WTC11 (cell line): Measurements from ENCODE around the gene ATP13A5. TPM values are rescaled to one million over a fixed set of nuclear protein-coding genes. Genes with fewer than 3 reads are reported as not detected.

ENCODE experiments used
- ATAC-seq: fragments of 200-7000 bp; cut with Tn5 transposase; 2 replicates; pipeline ENCODE4 v1.10.0; 2021; ENCODE audit warnings: mild to moderate bottlenecking, moderate library complexity
- CTCF ChIA-PET: fragments of 300-600 bp; sonication (Branson Sonifier 250); formaldehyde crosslinking; loops from one replicate; lab custom pipeline; 2021; ENCODE audit warnings: antibody characterized with exemption; lab: Charles Lee
- POLR2A ChIA-PET: fragments of 350-600 bp; sonication (Branson Sonifier 250); formaldehyde crosslinking; loops from one replicate; lab custom pipeline; 2021; ENCODE audit warnings: antibody characterized with exemption; lab: Charles Lee
- DNase-seq: peaks from one replicate; pipeline ENCODE4 v3.0.0; 2021; ENCODE audit warnings: low spot score
- H3K27ac Mint-ChIP-seq: 2 replicates; pipeline ENCODE4 v1.8.0; 2021; ENCODE audit warnings: mixed read lengths
- H3K27me3 Mint-ChIP-seq: 2 replicates; pipeline ENCODE4 v1.8.0; 2021; ENCODE audit warnings: low read depth, mild to moderate bottlenecking, moderate library complexity, mixed read lengths
- H3K36me3 Mint-ChIP-seq: 2 replicates; pipeline ENCODE4 v1.8.0; 2021; ENCODE audit warnings: mixed read lengths
- H3K4me1 Mint-ChIP-seq: 2 replicates; pipeline ENCODE4 v1.8.0; 2022; ENCODE audit warnings: mixed read lengths
- H3K4me3 Mint-ChIP-seq: 2 replicates; pipeline ENCODE4 v1.8.0; 2021; ENCODE audit warnings: mild to moderate bottlenecking, moderate library complexity, mixed read lengths
- H3K9me3 Mint-ChIP-seq: 2 replicates; pipeline ENCODE4 v1.8.0; 2021; ENCODE audit warnings: mixed read lengths
- ATF1 ChIP-seq: sonication (generic); formaldehyde crosslinking; IDR thresholded peaks from 2 replicates; pipeline ENCODE4 v1.8.1; 2023; ENCODE audit warnings: mild to moderate bottlenecking, moderate library complexity, missing genetic modification reagents
- ESRRA ChIP-seq: sonication (generic); formaldehyde crosslinking; IDR thresholded peaks from 2 replicates; pipeline ENCODE4 v1.8.1; 2022; ENCODE audit warnings: mild to moderate bottlenecking, missing genetic modification reagents, borderline replicate concordance
- FOXJ3 ChIP-seq: sonication (generic); formaldehyde crosslinking; IDR thresholded peaks from 2 replicates; pipeline ENCODE4 v1.9.0; 2021; ENCODE audit warnings: missing genetic modification reagents, mild to moderate bottlenecking, borderline replicate concordance
- FOXP4 ChIP-seq: sonication (generic); formaldehyde crosslinking; IDR thresholded peaks from 2 replicates; pipeline ENCODE4 v1.8.0; 2022; ENCODE audit warnings: mild to moderate bottlenecking, missing genetic modification reagents
- HMGA2 ChIP-seq: fragments of 250-450 bp; sonication (Bioruptor Pico); IDR thresholded peaks from 2 replicates; pipeline ENCODE4 v1.4.0; 2021; ENCODE audit warnings: mild to moderate bottlenecking, moderate library complexity
- JAZF1 ChIP-seq: fragments of 250-450 bp; sonication (Bioruptor Pico); IDR thresholded peaks from 2 replicates; pipeline ENCODE4 v1.9.0; 2021; ENCODE audit warnings: moderate library complexity, mild to moderate bottlenecking, inconsistent platforms
- KAT7 ChIP-seq: sonication (generic); formaldehyde crosslinking; IDR thresholded peaks from 2 replicates; pipeline ENCODE4 v1.8.1; 2023; ENCODE audit warnings: missing genetic modification reagents, mild to moderate bottlenecking, borderline replicate concordance
- NFE2L1 ChIP-seq: sonication (generic); formaldehyde crosslinking; IDR thresholded peaks from 2 replicates; pipeline ENCODE4 v1.8.1; 2023; ENCODE audit warnings: missing genetic modification reagents
- NR1H2 ChIP-seq: sonication (generic); formaldehyde crosslinking; IDR thresholded peaks from 2 replicates; pipeline ENCODE4 v1.9.0; 2021; ENCODE audit warnings: mild to moderate bottlenecking, moderate library complexity, missing genetic modification reagents
- OVOL2 ChIP-seq: fragments of 250-450 bp; sonication (Bioruptor Pico); IDR thresholded peaks from 2 replicates; pipeline ENCODE4 v1.9.0; 2021; ENCODE audit warnings: mild to moderate bottlenecking, borderline replicate concordance
- PREB ChIP-seq: sonication (generic); formaldehyde crosslinking; IDR thresholded peaks from 2 replicates; pipeline ENCODE4 v1.8.1; 2022; ENCODE audit warnings: mild to moderate bottlenecking, missing genetic modification reagents, moderate library complexity, borderline replicate concordance
- PRRX2 ChIP-seq: fragments of 250-450 bp; sonication (Bioruptor Pico); IDR thresholded peaks from 2 replicates; pipeline ENCODE4 v1.8.0; 2021; ENCODE audit warnings: mild to moderate bottlenecking
- SMAD3 ChIP-seq: sonication (generic); formaldehyde crosslinking; IDR thresholded peaks from 2 replicates; pipeline ENCODE4 v1.8.0; 2022; ENCODE audit warnings: missing genetic modification reagents, mild to moderate bottlenecking, borderline replicate concordance
- SP1 ChIP-seq: sonication (generic); formaldehyde crosslinking; conservative IDR thresholded peaks from 2 replicates; pipeline ENCODE4 v1.8.1; 2022; ENCODE audit warnings: missing genetic modification reagents
- STAT6 ChIP-seq: sonication (generic); formaldehyde crosslinking; conservative IDR thresholded peaks from 2 replicates; pipeline ENCODE4 v1.8.1; 2023; ENCODE audit warnings: mild to moderate bottlenecking, low read depth, missing genetic modification reagents, moderate library complexity
- TP53 ChIP-seq: sonication (generic); formaldehyde crosslinking; IDR thresholded peaks from 2 replicates; pipeline ENCODE4 v1.8.1; 2023; ENCODE audit warnings: mild to moderate bottlenecking, missing genetic modification reagents
- ZBTB21 ChIP-seq: sonication (generic); formaldehyde crosslinking; IDR thresholded peaks from 2 replicates; pipeline ENCODE4 v1.8.1; 2023; ENCODE audit warnings: mild to moderate bottlenecking, missing genetic modification reagents, borderline replicate concordance
- ZNF219 ChIP-seq: sonication (generic); formaldehyde crosslinking; IDR thresholded peaks from 2 replicates; pipeline ENCODE4 v1.8.0; 2023; ENCODE audit warnings: missing genetic modification reagents, mild to moderate bottlenecking, borderline replicate concordance
- ZNF232 ChIP-seq: sonication (generic); formaldehyde crosslinking; IDR thresholded peaks from 2 replicates; pipeline ENCODE4 v1.8.0; 2022; ENCODE audit warnings: mild to moderate bottlenecking, missing genetic modification reagents
- ZNF263 ChIP-seq: sonication (generic); formaldehyde crosslinking; IDR thresholded peaks from 2 replicates; pipeline ENCODE4 v1.8.1; 2022; ENCODE audit warnings: low read depth, mild to moderate bottlenecking, moderate library complexity, missing genetic modification reagents
- total RNA-seq: library from RNA; stranded (reverse); gene quantifications from 3 replicates; pipeline ENCODE4 v1.2.3, GENCODE V29; 2021
- TF ChIP-seq, protein P1 (sequence below): fragments of 250-450 bp; sonication (Bioruptor Pico); IDR thresholded peaks from 2 replicates; pipeline ENCODE4 v1.9.0; 2021; ENCODE audit warnings: mild to moderate bottlenecking
- TF ChIP-seq, protein P2 (sequence below): sonication (generic); formaldehyde crosslinking; IDR thresholded peaks from 2 replicates; pipeline ENCODE4 v1.8.0; 2022; ENCODE audit warnings: mild to moderate bottlenecking, missing genetic modification reagents
- TF ChIP-seq, protein P3 (sequence below): sonication (generic); formaldehyde crosslinking; IDR thresholded peaks from 2 replicates; pipeline ENCODE4 v1.8.0; 2022; ENCODE audit warnings: mild to moderate bottlenecking, missing genetic modification reagents
- TF ChIP-seq, protein P4 (sequence below): fragments of 250-450 bp; sonication (Bioruptor Pico); IDR thresholded peaks from 2 replicates; pipeline ENCODE4 v1.9.0; 2021; ENCODE audit warnings: mild to moderate bottlenecking
- TF ChIP-seq, protein P5 (sequence below): fragments of 250-450 bp; sonication (Bioruptor Pico); IDR thresholded peaks from 2 replicates; pipeline ENCODE4 v1.9.0; 2021; ENCODE audit warnings: moderate library complexity, mild to moderate bottlenecking, inconsistent platforms, borderline replicate concordance

ATP13A5 gene
- total RNA-seq, 1 experiment from 2014 or later = not detected

GRCh38 chr3:193314161-193314560 is 64.4 kb downstream of the ATP13A5 start (continued):
- TF ChIP-seq FOXJ3 (CRISPR knock-in tag) = no peak
- no peak for TF ChIP-seq JAZF1 (CRISPR knock-in tag)
- TF ChIP-seq PREB (CRISPR knock-in tag) = no peak
- no peak for TF ChIP-seq HMGA2 (CRISPR knock-in tag)
- no peak for TF ChIP-seq ESRRA (CRISPR knock-in tag)
- no peak for TF ChIP-seq SMAD3 (CRISPR knock-in tag)
- no peak for TF ChIP-seq ATF1
- no peak for TF ChIP-seq KAT7 (CRISPR knock-in tag)
- TF ChIP-seq, protein P1, sequence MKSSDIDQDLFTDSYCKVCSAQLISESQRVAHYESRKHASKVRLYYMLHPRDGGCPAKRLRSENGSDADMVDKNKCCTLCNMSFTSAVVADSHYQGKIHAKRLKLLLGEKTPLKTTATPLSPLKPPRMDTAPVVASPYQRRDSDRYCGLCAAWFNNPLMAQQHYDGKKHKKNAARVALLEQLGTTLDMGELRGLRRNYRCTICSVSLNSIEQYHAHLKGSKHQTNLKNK (CRISPR knock-in tag) = no peak
- TF ChIP-seq ZBTB21 (CRISPR knock-in tag) = no peak
- TF ChIP-seq, protein P2, sequence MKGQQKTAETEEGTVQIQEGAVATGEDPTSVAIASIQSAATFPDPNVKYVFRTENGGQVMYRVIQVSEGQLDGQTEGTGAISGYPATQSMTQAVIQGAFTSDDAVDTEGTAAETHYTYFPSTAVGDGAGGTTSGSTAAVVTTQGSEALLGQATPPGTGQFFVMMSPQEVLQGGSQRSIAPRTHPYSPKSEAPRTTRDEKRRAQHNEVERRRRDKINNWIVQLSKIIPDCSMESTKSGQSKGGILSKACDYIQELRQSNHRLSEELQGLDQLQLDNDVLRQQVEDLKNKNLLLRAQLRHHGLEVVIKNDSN (CRISPR knock-in tag) = no peak
- TF ChIP-seq, protein P3, sequence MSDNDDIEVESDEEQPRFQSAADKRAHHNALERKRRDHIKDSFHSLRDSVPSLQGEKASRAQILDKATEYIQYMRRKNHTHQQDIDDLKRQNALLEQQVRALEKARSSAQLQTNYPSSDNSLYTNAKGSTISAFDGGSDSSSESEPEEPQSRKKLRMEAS (CRISPR knock-in tag) = no peak
- TF ChIP-seq TP53 (CRISPR knock-in tag) = no peak

- H3K4me1 Mint-ChIP-seq = peaks cover 11% of the 10 kb centered on the region
- H3K27ac Mint-ChIP-seq = no peak overlapping the region
- no peaks in the 10 kb centered on the region for H3K27me3 Mint-ChIP-seq
- H3K9me3 Mint-ChIP-seq = no peaks in the 10 kb centered on the region
- no peak for DNase-seq
- ChIA-PET POLR2A (no interaction called here), CTCF (interaction anchor here (0.6 kb wide), 1 partner anchor 135 kb away, joined by 3 read pairs; no protein-coding TSS in a partner anchor)
- H3K4me3 Mint-ChIP-seq = no peak overlapping the region
- ATAC-seq = peak; percentile 36
- H3K36me3 Mint-ChIP-seq = no peaks in the 10 kb centered on the region
- no peak for TF ChIP-seq FOXP4 (CRISPR knock-in tag)
- TF ChIP-seq ZNF219 (CRISPR knock-in tag) = no peak
- no peak for TF ChIP-seq PRRX2 (CRISPR knock-in tag)
- TF ChIP-seq, protein P4, sequence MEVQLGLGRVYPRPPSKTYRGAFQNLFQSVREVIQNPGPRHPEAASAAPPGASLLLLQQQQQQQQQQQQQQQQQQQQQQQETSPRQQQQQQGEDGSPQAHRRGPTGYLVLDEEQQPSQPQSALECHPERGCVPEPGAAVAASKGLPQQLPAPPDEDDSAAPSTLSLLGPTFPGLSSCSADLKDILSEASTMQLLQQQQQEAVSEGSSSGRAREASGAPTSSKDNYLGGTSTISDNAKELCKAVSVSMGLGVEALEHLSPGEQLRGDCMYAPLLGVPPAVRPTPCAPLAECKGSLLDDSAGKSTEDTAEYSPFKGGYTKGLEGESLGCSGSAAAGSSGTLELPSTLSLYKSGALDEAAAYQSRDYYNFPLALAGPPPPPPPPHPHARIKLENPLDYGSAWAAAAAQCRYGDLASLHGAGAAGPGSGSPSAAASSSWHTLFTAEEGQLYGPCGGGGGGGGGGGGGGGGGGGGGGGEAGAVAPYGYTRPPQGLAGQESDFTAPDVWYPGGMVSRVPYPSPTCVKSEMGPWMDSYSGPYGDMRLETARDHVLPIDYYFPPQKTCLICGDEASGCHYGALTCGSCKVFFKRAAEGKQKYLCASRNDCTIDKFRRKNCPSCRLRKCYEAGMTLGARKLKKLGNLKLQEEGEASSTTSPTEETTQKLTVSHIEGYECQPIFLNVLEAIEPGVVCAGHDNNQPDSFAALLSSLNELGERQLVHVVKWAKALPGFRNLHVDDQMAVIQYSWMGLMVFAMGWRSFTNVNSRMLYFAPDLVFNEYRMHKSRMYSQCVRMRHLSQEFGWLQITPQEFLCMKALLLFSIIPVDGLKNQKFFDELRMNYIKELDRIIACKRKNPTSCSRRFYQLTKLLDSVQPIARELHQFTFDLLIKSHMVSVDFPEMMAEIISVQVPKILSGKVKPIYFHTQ (CRISPR knock-in tag) = no peak
- no peak for TF ChIP-seq NR1H2 (CRISPR knock-in tag)
- TF ChIP-seq JAZF1 (CRISPR knock-in tag) = no peak
- no peak for TF ChIP-seq STAT6
- no peak for TF ChIP-seq SP1 (CRISPR knock-in tag)
- no peak for TF ChIP-seq FOXJ3 (CRISPR knock-in tag)
- no peak for TF ChIP-seq ZNF263 (CRISPR knock-in tag)
- no peak for TF ChIP-seq NFE2L1 (CRISPR knock-in tag)
- TF ChIP-seq, protein P5, sequence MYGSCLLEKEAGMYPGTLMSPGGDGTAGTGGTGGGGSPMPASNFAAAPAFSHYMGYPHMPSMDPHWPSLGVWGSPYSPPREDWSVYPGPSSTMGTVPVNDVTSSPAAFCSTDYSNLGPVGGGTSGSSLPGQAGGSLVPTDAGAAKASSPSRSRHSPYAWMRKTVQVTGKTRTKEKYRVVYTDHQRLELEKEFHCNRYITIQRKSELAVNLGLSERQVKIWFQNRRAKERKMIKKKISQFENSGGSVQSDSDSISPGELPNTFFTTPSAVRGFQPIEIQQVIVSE = no peak
- no peak for TF ChIP-seq ZNF232 (CRISPR knock-in tag)
- no peak for TF ChIP-seq OVOL2 (CRISPR knock-in tag)
Observed at GRCh38 chr3:193313061-193313958, 65.2 kb downstream of the ATP13A5 start.
